Activated CD4-positive, alpha-beta T cell treated with anti-CD3 and anti-CD28 coated beads for 4 hours (primary cell): ENCODE results near the gene SLC1A3.
"Not testable (repeated sequence)": the region's sequence is repeated elsewhere in the genome, so short reads cannot be mapped to it uniquely, and the experiment has no call there.

Experiments
- DNase-seq, 2 donors: peaks; one replicate each; pipeline ENCODE4 v3.0.0-alpha.2; 2020

Gene SLC1A3

GRCh38 chr5:36631620-36632362 lies 25.4 kb downstream of the SLC1A3 start:
- DNase-seq = no peak

GRCh38 chr5:36632363-36632664 lies 25.9 kb downstream of the SLC1A3 start:
- no peak for DNase-seq

GRCh38 chr5:36635721-36636390 lies 29.4 kb downstream of the SLC1A3 start:
- DNase-seq = no peak

GRCh38 chr5:36637101-36637500 lies 30.7 kb downstream of the SLC1A3 start:
- DNase-seq = no peak

- no peak for DNase-seq
These were observed 31.1 kb downstream of the SLC1A3 start for GRCh38 chr5:36637516-36637915.

- DNase-seq = no peak
These were observed 31.6 kb downstream of the SLC1A3 start for GRCh38 chr5:36638056-36638455.

GRCh38 chr5:36640949-36641348 lies 34.5 kb downstream of the SLC1A3 start:
- DNase-seq = no peak

GRCh38 chr5:36641431-36641830 lies 35.0 kb downstream of the SLC1A3 start:
- no peak for DNase-seq

GRCh38 chr5:36642089-36642488 lies 35.7 kb downstream of the SLC1A3 start:
- no peak for DNase-seq

GRCh38 chr5:36643162-36643561 lies 36.8 kb downstream of the SLC1A3 start:
- DNase-seq = no peak

- not testable (repeated sequence) for DNase-seq
These were observed 37.4 kb downstream of the SLC1A3 start for GRCh38 chr5:36643841-36644240.

- DNase-seq = no peak
These were observed 38.3 kb downstream of the SLC1A3 start for GRCh38 chr5:36644727-36645126.

GRCh38 chr5:36646100-36646499 lies 39.7 kb downstream of the SLC1A3 start:
- DNase-seq = no peak

GRCh38 chr5:36646507-36647023 lies 40.2 kb downstream of the SLC1A3 start:
- DNase-seq = no peak

- no peak for DNase-seq
These were observed 40.6 kb downstream of the SLC1A3 start for GRCh38 chr5:36647046-36647445.

- DNase-seq = no peak
These were observed 42.0 kb downstream of the SLC1A3 start for GRCh38 chr5:36648426-36648825.

- DNase-seq = no peak
These were observed 45.6 kb downstream of the SLC1A3 start for GRCh38 chr5:36651761-36652685.

GRCh38 chr5:36653044-36653705 lies 46.8 kb downstream of the SLC1A3 start:
- no peak for DNase-seq

- no peak for DNase-seq
These were observed 48.2 kb downstream of the SLC1A3 start for GRCh38 chr5:36654564-36654963.

GRCh38 chr5:36655161-36655560 lies 48.8 kb downstream of the SLC1A3 start:
- DNase-seq = no peak

- no peak for DNase-seq
These were observed 50.1 kb downstream of the SLC1A3 start for GRCh38 chr5:36656556-36656955.

GRCh38 chr5:36657563-36657995 lies 51.2 kb downstream of the SLC1A3 start:
- no peak for DNase-seq
